ENCODE results near the gene PCGF2.

The PCGF2 gene

GRCh38 chr17:38746849-38747462, 1.2 kb downstream of the PCGF2 start:
- no peak for TF ChIP-seq CTCF (IDR thresholded peaks at IDR 0.05; ENCODE audit: low read depth, low read length)
- no peak for DNase-seq (ENCODE audit: extremely low read depth, low read depth)

GRCh38 chr17:38746004-38746848, 1.9 kb downstream of the PCGF2 start:
- no peak for DNase-seq (ENCODE audit: extremely low read depth, low read depth)
- TF ChIP-seq CTCF (IDR thresholded peaks at IDR 0.05; ENCODE audit: low read depth, low read length), result no peak

- DNase-seq (ENCODE audit: extremely low read depth, low read depth), result no peak
- no peak for TF ChIP-seq CTCF (IDR thresholded peaks at IDR 0.05; ENCODE audit: low read depth, low read length)
Measured at GRCh38 chr17:38745545-38745944, 2.6 kb downstream of the PCGF2 start.

GRCh38 chr17:38743556-38744171, 4.5 kb downstream of the PCGF2 start:
- no peak for DNase-seq (ENCODE audit: extremely low read depth, low read depth)
- TF ChIP-seq CTCF (IDR thresholded peaks at IDR 0.05; ENCODE audit: low read depth, low read length), result no peak

- peak; percentile 70 for DNase-seq (ENCODE audit: extremely low read depth, low read depth)
- TF ChIP-seq CTCF (IDR thresholded peaks at IDR 0.05; ENCODE audit: low read depth, low read length), result no peak
Measured at GRCh38 chr17:38742411-38743308, 5.5 kb downstream of the PCGF2 start.

- TF ChIP-seq CTCF (IDR thresholded peaks at IDR 0.05; ENCODE audit: low read depth, low read length), result no peak
- no peak for DNase-seq (ENCODE audit: extremely low read depth, low read depth)
Measured at GRCh38 chr17:38741921-38742410, 6.2 kb downstream of the PCGF2 start.

Measured in AG09319 (cell line).